GM10847 (cell line): Measurements from ENCODE around the gene DLG2.

Experiments used
- POLR2A ChIP-seq: IDR thresholded peaks from 2 replicates; pipeline ENCODE4 v1.6.1; 2011; ENCODE audit not compliant: insufficient read length; ENCODE audit errors: extremely low read depth

Gene DLG2

GRCh38 chr11:84536456-84536855 lies 1090.7 kb downstream of the DLG2 start:
- no peak for TF ChIP-seq POLR2A

- TF ChIP-seq POLR2A, result no peak
Measured at GRCh38 chr11:84532364-84532763, 1094.8 kb downstream of the DLG2 start.

GRCh38 chr11:84526250-84526649 lies 1100.9 kb downstream of the DLG2 start:
- no peak for TF ChIP-seq POLR2A

GRCh38 chr11:84524422-84525051 lies 1102.6 kb downstream of the DLG2 start:
- no peak for TF ChIP-seq POLR2A

GRCh38 chr11:84522331-84522730 lies 1104.8 kb downstream of the DLG2 start:
- no peak for TF ChIP-seq POLR2A

- no peak for TF ChIP-seq POLR2A
Measured at GRCh38 chr11:84518631-84519183, 1108.4 kb downstream of the DLG2 start.

- TF ChIP-seq POLR2A, result no peak
Measured at GRCh38 chr11:84514436-84514835, 1112.7 kb downstream of the DLG2 start.

GRCh38 chr11:84503503-84503902 lies 1123.6 kb downstream of the DLG2 start:
- TF ChIP-seq POLR2A, result no peak

- TF ChIP-seq POLR2A, result no peak
Measured at GRCh38 chr11:84501750-84502149, 1125.4 kb downstream of the DLG2 start.

- no peak for TF ChIP-seq POLR2A
Measured at GRCh38 chr11:84497981-84498411, 1129.1 kb downstream of the DLG2 start.

GRCh38 chr11:84497181-84497580 lies 1130.0 kb downstream of the DLG2 start:
- TF ChIP-seq POLR2A, result no peak

- TF ChIP-seq POLR2A, result no peak
Measured at GRCh38 chr11:84496122-84496521, 1131.0 kb downstream of the DLG2 start.

GRCh38 chr11:84480131-84480530 lies 1147.0 kb downstream of the DLG2 start:
- no peak for TF ChIP-seq POLR2A

GRCh38 chr11:84476581-84476980 lies 1150.6 kb downstream of the DLG2 start:
- no peak for TF ChIP-seq POLR2A

- no peak for TF ChIP-seq POLR2A
Measured at GRCh38 chr11:84471501-84471900, 1155.6 kb downstream of the DLG2 start.

GRCh38 chr11:84468235-84468634 lies 1158.9 kb downstream of the DLG2 start:
- no peak for TF ChIP-seq POLR2A

- TF ChIP-seq POLR2A, result no peak
Measured at GRCh38 chr11:84465040-84465439, 1162.1 kb downstream of the DLG2 start.
